Measurements from ENCODE around the gene ZNF766.

GRCh38 chr19:52296400-52296772 is 27.0 kb downstream of the ZNF766 start:
- TF ChIP-seq CTCF (IDR thresholded peaks at IDR 0.05; ENCODE audit: insufficient read depth, low read length, poor library complexity, severe bottlenecking) (no peak), EZH2phosphoT487 (conservative IDR thresholded peaks at IDR 0.05; ENCODE audit: low read length) (no peak)
